Gastrocnemius medialis (tissue), 4 donors: ENCODE measurements around the gene MLPH.

Experiments used
- POLR2A ChIP-seq, 2 donors: fragments of 450-650 bp; IDR thresholded peaks; one replicate each; pipeline ENCODE4 v1.6.1; 2017; ENCODE audit warnings: antibody characterized with exemption in 2 of 2, mild to moderate bottlenecking in 2 of 2, moderate library complexity in 2 of 2
- TF ChIP-seq, protein P1 (sequence below), 5 experiments: fragments of 450-650 bp in 3 of 5; fragments of 200-600 bp in 2 of 5; sonication (generic) in 2 of 5; IDR thresholded peaks in 4 of 5; conservative IDR thresholded peaks in 1 of 5; 1 replicate in 4 of 5; 2 replicates in 1 of 5; pipeline ENCODE4 v1.5.1; 2016 to 2019; ENCODE audit warnings: antibody characterized with exemption in 5 of 5, mild to moderate bottlenecking in 3 of 5, moderate library complexity in 3 of 5

DNA sequence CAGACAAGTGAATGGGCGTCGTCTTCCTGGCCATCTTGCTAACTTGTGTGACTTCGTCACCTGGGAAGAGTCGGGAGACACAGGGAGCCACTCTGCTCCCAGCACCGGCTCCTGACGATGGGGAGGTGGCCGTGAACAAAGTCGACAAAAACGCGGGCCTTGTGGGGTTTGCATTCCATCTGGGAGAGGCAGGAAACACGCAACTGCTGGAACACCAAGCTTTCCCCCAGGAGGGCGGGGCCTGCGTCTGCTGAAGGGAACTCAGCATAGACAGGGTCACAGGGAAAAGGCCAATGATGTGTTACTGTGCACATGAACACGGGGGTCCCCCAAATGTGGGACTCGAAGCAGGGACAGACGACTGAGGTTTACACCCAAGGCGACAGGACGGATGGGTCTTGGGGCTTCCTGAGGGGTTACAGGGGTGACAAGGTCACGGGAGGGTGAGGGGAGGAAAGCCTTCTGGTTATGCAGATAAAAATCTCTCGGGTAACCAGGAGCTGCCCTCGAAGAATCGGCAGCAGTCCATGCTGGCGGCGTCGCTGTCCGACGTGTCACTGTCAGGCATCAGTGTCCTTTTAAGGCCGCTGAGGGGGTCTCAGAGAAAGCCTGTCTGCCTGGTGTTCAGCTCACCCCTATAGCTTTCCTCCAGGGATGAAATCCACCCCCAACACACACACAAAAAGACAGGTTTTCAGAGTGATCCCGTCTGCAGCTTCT, 51.1 kb downstream of the MLPH start:
- TF ChIP-seq, protein P1, sequence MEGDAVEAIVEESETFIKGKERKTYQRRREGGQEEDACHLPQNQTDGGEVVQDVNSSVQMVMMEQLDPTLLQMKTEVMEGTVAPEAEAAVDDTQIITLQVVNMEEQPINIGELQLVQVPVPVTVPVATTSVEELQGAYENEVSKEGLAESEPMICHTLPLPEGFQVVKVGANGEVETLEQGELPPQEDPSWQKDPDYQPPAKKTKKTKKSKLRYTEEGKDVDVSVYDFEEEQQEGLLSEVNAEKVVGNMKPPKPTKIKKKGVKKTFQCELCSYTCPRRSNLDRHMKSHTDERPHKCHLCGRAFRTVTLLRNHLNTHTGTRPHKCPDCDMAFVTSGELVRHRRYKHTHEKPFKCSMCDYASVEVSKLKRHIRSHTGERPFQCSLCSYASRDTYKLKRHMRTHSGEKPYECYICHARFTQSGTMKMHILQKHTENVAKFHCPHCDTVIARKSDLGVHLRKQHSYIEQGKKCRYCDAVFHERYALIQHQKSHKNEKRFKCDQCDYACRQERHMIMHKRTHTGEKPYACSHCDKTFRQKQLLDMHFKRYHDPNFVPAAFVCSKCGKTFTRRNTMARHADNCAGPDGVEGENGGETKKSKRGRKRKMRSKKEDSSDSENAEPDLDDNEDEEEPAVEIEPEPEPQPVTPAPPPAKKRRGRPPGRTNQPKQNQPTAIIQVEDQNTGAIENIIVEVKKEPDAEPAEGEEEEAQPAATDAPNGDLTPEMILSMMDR (IDR thresholded peaks at IDR 0.05 in 4 of 5, conservative IDR thresholded peaks at IDR 0.05 in 1 of 5) = no peak
- no peak for TF ChIP-seq POLR2A (IDR thresholded peaks at IDR 0.05)
